Measurements from ENCODE around the gene WDTC1.

Gene WDTC1

DNA sequence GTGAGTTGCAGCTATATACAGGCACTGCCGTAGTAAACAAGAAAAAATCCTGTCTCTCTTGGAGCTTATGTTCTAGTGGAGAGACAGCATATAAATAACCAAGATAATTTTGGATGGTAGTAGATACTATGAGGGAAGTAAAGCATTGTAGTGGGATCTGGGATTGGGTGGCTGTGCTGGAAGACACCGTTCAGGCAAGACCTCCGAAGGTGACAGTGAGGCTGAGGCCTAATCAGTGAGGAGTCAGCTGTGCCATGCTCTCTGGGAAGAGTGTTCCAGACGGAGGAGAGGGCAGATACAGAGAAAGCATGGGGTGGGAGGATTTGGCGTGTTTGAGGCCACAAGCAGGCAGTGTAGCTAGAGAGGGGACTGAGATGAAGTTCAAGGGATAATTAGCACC lies 93.5 kb downstream of the WDTC1 start:
- peaks cover 85% of the 10 kb centered on the region for H3K79me2 ChIP-seq (ENCODE audit: low read length)
- no peak overlapping the region for H3K27ac ChIP-seq (ENCODE audit: low read length)
- H3K4me1 ChIP-seq (ENCODE audit: low read length), result peaks cover 8% of the 10 kb centered on the region; the same call in 1 of the 2 replicates
- no peak overlapping the region for H2AFZ ChIP-seq (ENCODE audit: low read length)
- no peaks in the 10 kb centered on the region for H3K9me3 ChIP-seq (replicated peaks; ENCODE audit: insufficient read depth, low read length)
- H4K20me1 ChIP-seq (ENCODE audit: insufficient read depth, low read length), result no peaks in the 10 kb centered on the region
- H3K27me3 ChIP-seq (replicated peaks; ENCODE audit: insufficient read depth, low read length), result no peaks in the 10 kb centered on the region
- no peaks in the 10 kb centered on the region; the same call in 1 of the 2 replicates for H3K36me3 ChIP-seq (replicated peaks; ENCODE audit: insufficient read depth, low read length)
- H3K4me3 ChIP-seq (ENCODE audit: low read length), result no peak overlapping the region
- TF ChIP-seq EZH2phosphoT487 (IDR thresholded peaks at IDR 0.05; ENCODE audit: low read length) (no peak), EZH2 (optimal IDR thresholded peaks at IDR 0.05; ENCODE audit: low read depth, low read length) (no peak)
- TF ChIP-seq, protein P1, sequence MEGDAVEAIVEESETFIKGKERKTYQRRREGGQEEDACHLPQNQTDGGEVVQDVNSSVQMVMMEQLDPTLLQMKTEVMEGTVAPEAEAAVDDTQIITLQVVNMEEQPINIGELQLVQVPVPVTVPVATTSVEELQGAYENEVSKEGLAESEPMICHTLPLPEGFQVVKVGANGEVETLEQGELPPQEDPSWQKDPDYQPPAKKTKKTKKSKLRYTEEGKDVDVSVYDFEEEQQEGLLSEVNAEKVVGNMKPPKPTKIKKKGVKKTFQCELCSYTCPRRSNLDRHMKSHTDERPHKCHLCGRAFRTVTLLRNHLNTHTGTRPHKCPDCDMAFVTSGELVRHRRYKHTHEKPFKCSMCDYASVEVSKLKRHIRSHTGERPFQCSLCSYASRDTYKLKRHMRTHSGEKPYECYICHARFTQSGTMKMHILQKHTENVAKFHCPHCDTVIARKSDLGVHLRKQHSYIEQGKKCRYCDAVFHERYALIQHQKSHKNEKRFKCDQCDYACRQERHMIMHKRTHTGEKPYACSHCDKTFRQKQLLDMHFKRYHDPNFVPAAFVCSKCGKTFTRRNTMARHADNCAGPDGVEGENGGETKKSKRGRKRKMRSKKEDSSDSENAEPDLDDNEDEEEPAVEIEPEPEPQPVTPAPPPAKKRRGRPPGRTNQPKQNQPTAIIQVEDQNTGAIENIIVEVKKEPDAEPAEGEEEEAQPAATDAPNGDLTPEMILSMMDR (IDR thresholded peaks at IDR 0.05; ENCODE audit: low read length), result no peak
- DNase-seq, result no peak
- no peak overlapping the region for H3K9ac ChIP-seq (ENCODE audit: low read length)
- no peaks in the 10 kb centered on the region for H3F3A ChIP-seq (ENCODE audit: insufficient read depth, low read length)
- H3K4me2 ChIP-seq (ENCODE audit: low read depth, low read length), result no peak overlapping the region
- H3K9me2 ChIP-seq (replicated peaks; ENCODE audit: insufficient read depth, low read length), result no peaks in the 10 kb centered on the region

DNA sequence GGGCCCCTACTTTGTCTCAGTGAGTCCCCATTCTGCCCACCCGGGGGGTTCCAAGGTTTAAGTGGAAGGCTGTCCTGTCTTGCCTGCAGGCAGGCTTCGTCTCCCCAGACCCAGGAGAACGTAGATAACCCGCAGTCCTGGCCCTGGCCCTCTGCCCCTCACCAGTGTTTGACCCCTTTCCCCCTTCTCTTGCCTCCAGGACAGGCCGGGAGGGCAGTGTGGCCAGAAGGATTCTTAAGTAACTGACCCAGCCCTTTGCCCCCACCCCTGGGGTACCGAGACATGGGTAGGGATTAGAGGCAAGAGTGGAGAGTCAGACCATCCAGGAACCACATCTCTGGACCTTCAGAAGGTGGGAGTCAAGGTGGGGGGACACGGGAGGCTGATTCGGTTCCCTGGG lies 96.4 kb downstream of the WDTC1 start:
- DNase-seq, result no peak
- Histone ChIP-seq H3K4me2 (ENCODE audit: low read depth, low read length) (no peak overlapping the region), H3K4me1 (ENCODE audit: low read length) (no peaks in the 10 kb centered on the region), H3K4me3 (ENCODE audit: low read length) (no peak overlapping the region), H2AFZ (ENCODE audit: low read length) (no peak overlapping the region), H4K20me1 (ENCODE audit: insufficient read depth, low read length) (no peaks in the 10 kb centered on the region), H3K9me2 (replicated peaks; ENCODE audit: insufficient read depth, low read length) (no peaks in the 10 kb centered on the region), H3K9me3 (replicated peaks; ENCODE audit: insufficient read depth, low read length) (no peaks in the 10 kb centered on the region), H3K9ac (ENCODE audit: low read length) (no peak overlapping the region), H3K79me2 (ENCODE audit: low read length) (peaks cover 56% of the 10 kb centered on the region), H3K27ac (ENCODE audit: low read length) (no peak overlapping the region), H3F3A (ENCODE audit: insufficient read depth, low read length) (no peaks in the 10 kb centered on the region), H3K27me3 (replicated peaks; ENCODE audit: insufficient read depth, low read length) (no peaks in the 10 kb centered on the region), H3K36me3 (replicated peaks; ENCODE audit: insufficient read depth, low read length) (no peaks in the 10 kb centered on the region; the same call in none of the 2 replicates)
- TF ChIP-seq, protein P1 (IDR thresholded peaks at IDR 0.05; ENCODE audit: low read length), result no peak
- TF ChIP-seq EZH2 (optimal IDR thresholded peaks at IDR 0.05; ENCODE audit: low read depth, low read length), result no peak
- no peak for TF ChIP-seq EZH2phosphoT487 (IDR thresholded peaks at IDR 0.05; ENCODE audit: low read length)

DNA sequence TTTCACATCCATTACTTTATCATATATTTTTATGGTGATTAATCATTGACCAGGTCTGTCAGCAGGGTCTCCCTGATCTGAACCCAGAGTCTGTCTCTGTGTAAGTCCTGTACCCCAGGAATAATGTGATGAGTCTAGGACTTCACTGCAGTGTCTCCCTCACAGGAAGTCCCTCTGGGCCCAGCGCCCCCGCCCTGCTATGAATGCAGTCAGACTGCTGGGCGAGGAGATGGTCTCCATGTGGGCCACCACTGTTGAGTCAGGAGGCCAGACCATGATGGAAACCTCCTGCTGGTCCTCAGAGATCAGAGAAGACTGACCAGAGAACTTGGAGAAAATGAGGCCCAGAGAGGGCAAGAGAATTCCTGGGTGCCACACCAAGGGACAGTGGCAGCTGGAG lies 97.0 kb downstream of the WDTC1 start:
- H3K36me3 ChIP-seq (replicated peaks; ENCODE audit: insufficient read depth, low read length), result no peaks in the 10 kb centered on the region; the same call in 1 of the 2 replicates
- no peaks in the 10 kb centered on the region for H3K9me2 ChIP-seq (replicated peaks; ENCODE audit: insufficient read depth, low read length)
- no peak overlapping the region for H3K9ac ChIP-seq (ENCODE audit: low read length)
- peaks cover 50% of the 10 kb centered on the region for H3K79me2 ChIP-seq (ENCODE audit: low read length)
- TF ChIP-seq, protein P1 (IDR thresholded peaks at IDR 0.05; ENCODE audit: low read length), result no peak
- no peak for TF ChIP-seq EZH2phosphoT487 (IDR thresholded peaks at IDR 0.05; ENCODE audit: low read length)
- no peak for TF ChIP-seq EZH2 (optimal IDR thresholded peaks at IDR 0.05; ENCODE audit: low read depth, low read length)
- no peak overlapping the region for H3K4me3 ChIP-seq (ENCODE audit: low read length)
- no peak overlapping the region for H3K27ac ChIP-seq (ENCODE audit: low read length)
- no peaks in the 10 kb centered on the region for H3K27me3 ChIP-seq (replicated peaks; ENCODE audit: insufficient read depth, low read length)
- H3K4me2 ChIP-seq (ENCODE audit: low read depth, low read length), result no peak overlapping the region
- H3K4me1 ChIP-seq (ENCODE audit: low read length), result no peaks in the 10 kb centered on the region
- H4K20me1 ChIP-seq (ENCODE audit: insufficient read depth, low read length), result no peaks in the 10 kb centered on the region
- H3F3A ChIP-seq (ENCODE audit: insufficient read depth, low read length), result no peaks in the 10 kb centered on the region
- DNase-seq, result no peak
- H2AFZ ChIP-seq (ENCODE audit: low read length), result no peak overlapping the region
- no peaks in the 10 kb centered on the region for H3K9me3 ChIP-seq (replicated peaks; ENCODE audit: insufficient read depth, low read length)

Data from MM.1S (cell line).